ENCODE results near the gene TCP11X2. TPM values are rescaled to one million over a fixed set of nuclear protein-coding genes. Genes with fewer than 3 reads are reported as not detected.
"Not testable (repeated sequence)": the region's sequence is repeated elsewhere in the genome, so short reads cannot be mapped to it uniquely, and the experiment has no call there.

TCP11X2 gene
- not detected for total RNA-seq (2013)
- polyA plus RNA-seq (not detected), polyA minus RNA-seq (not detected in 2 replicates), total RNA-seq (0 reads per million in 11 experiments)

DNA sequence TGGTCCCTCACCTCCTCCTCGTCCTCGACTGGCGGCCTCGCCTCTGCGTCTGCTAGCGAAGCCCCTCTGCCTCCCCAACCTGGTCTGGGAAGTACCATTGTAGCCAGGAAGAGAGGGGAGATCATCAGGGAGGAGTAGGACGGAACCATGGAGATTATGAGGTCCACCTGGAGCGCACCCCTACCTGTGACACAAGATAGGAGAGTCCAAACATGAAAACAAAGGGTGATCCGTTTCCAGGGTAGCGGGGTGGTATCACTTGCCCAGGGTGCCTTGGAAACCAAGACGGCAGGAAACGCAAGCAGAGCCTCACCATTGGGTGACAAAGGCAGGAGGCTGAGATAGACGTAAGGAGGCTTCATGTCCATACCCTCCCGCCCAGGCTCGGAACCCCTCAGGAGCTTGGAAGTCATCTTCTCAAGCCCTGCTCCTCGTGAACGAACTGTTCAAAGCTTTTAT, at the start of gene TCP11X2:
Gene TCP11X2 (minus strand): TSS at position 51 of the 459 bp plus-strand sequence.
- H3K9me3 ChIP-seq (replicated peaks in 1 of 2; ENCODE audit: control insufficient read depth in 1 of 2, insufficient read depth in 1 of 2, low read length in 2 of 2); H4K20me1 ChIP-seq (ENCODE audit: insufficient read depth, low read length); H2AFZ ChIP-seq (ENCODE audit: insufficient read depth, low read depth, low read length, poor library complexity, severe bottlenecking); H3K36me3 Mint-ChIP-seq; H3K9me3 Mint-ChIP-seq; H3K27ac ChIP-seq (ENCODE audit: low read depth in 1 of 2, low read length in 2 of 2); H3K4me2 ChIP-seq (replicated peaks; ENCODE audit: extremely low read depth, low read length, poor library complexity, severe bottlenecking); H3K27ac Mint-ChIP-seq; DNase-seq; H3K36me3 ChIP-seq (replicated peaks in 1 of 2; ENCODE audit: control insufficient read depth in 1 of 2, insufficient read depth in 2 of 2, low read length in 2 of 2); H3K4me1 ChIP-seq (ENCODE audit: control insufficient read depth in 1 of 2, insufficient read depth in 2 of 2, low read length in 2 of 2); H3K9ac ChIP-seq (ENCODE audit: insufficient read depth, low read length, poor library complexity, severe bottlenecking); H3K79me2 ChIP-seq (ENCODE audit: insufficient read depth, low read length); H3K27me3 Mint-ChIP-seq (ENCODE audit: low read depth in 3 of 3); H3K27me3 ChIP-seq (ENCODE audit: control insufficient read depth in 2 of 2, insufficient read depth in 2 of 2, low read length in 2 of 2); H3K4me3 Mint-ChIP-seq; intact Hi-C loops (cut with micrococcal nuclease); H3K4me3 ChIP-seq (replicated peaks in 1 of 3; ENCODE audit: low read depth in 2 of 3, low read length in 3 of 3); H3K4me1 Mint-ChIP-seq: not testable (repeated sequence)
- no CpG with 5 or more reads among the region's 17 CpGs for WGBS (ENCODE audit: insufficient coverage)

DNA sequence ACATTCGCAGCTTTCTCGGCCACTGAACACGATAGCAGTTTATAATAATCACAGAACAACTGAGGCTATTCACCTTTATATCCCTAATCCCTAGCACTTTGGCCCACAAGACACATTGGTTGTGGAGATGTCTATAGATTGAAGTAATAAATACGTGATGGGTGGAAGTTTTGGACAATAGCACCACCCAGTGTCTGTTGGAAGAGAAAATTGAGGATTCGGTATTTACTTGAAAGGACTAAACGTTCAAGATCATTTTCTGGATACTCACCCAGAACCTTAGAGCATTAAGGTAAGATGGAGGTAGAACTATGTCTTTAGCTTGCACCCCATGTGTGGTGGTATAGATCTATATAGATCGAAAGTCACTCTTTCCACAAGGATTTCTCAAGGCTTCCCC, 45.7 kb upstream of the TCP11X2 start:
- Mint-ChIP-seq H3K4me1 (peaks cover 7% of the 10 kb centered on the region), H3K4me3 (peak overlapping the region in 1 of 2 donors; percentile 93), H3K9me3 (peaks cover 0 to 5% (median 0%) of the 10 kb centered on the region in 7 donors), H3K27me3 (ENCODE audit: low read depth in 3 of 3) (peaks cover 22 to 31% (median 25%) of the 10 kb centered on the region in 3 donors), H3K27ac (no peak overlapping the region), H3K36me3 (no peaks in the 10 kb centered on the region)
- peaks cover 0 to 6% of the 10 kb centered on the region in 2 donors for H3K4me1 ChIP-seq (ENCODE audit: control insufficient read depth in 1 of 2, insufficient read depth in 2 of 2, low read length in 2 of 2)
- no peak overlapping the region for H3K27ac ChIP-seq (ENCODE audit: low read depth in 1 of 2, low read length in 2 of 2)
- DNase-seq: no peak
- H3K27me3 ChIP-seq (ENCODE audit: control insufficient read depth in 2 of 2, insufficient read depth in 2 of 2, low read length in 2 of 2): peaks cover 20 to 23% of the 10 kb centered on the region in 2 donors
- no peaks in the 10 kb centered on the region for H3K9me3 ChIP-seq (replicated peaks in 1 of 2; ENCODE audit: control insufficient read depth in 1 of 2, insufficient read depth in 1 of 2, low read length in 2 of 2)
- WGBS (ENCODE audit: insufficient coverage): no CpG with 5 or more reads among the region's 7 CpGs
- no peak overlapping the region for H3K4me2 ChIP-seq (replicated peaks; ENCODE audit: extremely low read depth, low read length, poor library complexity, severe bottlenecking)
- intact Hi-C loops (cut with micrococcal nuclease): no loop called here
- H4K20me1 ChIP-seq (ENCODE audit: insufficient read depth, low read length): no peaks in the 10 kb centered on the region
- H3K79me2 ChIP-seq (ENCODE audit: insufficient read depth, low read length): no peaks in the 10 kb centered on the region
- H3K9ac ChIP-seq (ENCODE audit: insufficient read depth, low read length, poor library complexity, severe bottlenecking): no peak overlapping the region
- H3K4me3 ChIP-seq (replicated peaks in 1 of 3; ENCODE audit: low read depth in 2 of 3, low read length in 3 of 3): no peak overlapping the region
- H3K36me3 ChIP-seq (replicated peaks in 1 of 2; ENCODE audit: control insufficient read depth in 1 of 2, insufficient read depth in 2 of 2, low read length in 2 of 2): no peaks in the 10 kb centered on the region
- TF ChIP-seq, protein P1, sequence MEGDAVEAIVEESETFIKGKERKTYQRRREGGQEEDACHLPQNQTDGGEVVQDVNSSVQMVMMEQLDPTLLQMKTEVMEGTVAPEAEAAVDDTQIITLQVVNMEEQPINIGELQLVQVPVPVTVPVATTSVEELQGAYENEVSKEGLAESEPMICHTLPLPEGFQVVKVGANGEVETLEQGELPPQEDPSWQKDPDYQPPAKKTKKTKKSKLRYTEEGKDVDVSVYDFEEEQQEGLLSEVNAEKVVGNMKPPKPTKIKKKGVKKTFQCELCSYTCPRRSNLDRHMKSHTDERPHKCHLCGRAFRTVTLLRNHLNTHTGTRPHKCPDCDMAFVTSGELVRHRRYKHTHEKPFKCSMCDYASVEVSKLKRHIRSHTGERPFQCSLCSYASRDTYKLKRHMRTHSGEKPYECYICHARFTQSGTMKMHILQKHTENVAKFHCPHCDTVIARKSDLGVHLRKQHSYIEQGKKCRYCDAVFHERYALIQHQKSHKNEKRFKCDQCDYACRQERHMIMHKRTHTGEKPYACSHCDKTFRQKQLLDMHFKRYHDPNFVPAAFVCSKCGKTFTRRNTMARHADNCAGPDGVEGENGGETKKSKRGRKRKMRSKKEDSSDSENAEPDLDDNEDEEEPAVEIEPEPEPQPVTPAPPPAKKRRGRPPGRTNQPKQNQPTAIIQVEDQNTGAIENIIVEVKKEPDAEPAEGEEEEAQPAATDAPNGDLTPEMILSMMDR (IDR thresholded peaks at IDR 0.05): no peak
- no peak overlapping the region for H2AFZ ChIP-seq (ENCODE audit: insufficient read depth, low read depth, low read length, poor library complexity, severe bottlenecking)

All from CD14-positive monocyte (primary cell).